Tibial artery (tissue), 4 donors: ENCODE measurements around the gene EIF2B2.

Experiments
- DNase-seq, 2 donors: peaks; one replicate each; pipeline ENCODE4 v3.0.0-alpha.2; 2019
- H3K27ac ChIP-seq, 2 donors: fragments of 200-600 bp; sonication (generic) in 1 of 2; 1 replicate in 1 of 2; 2 replicates in 1 of 2; pipeline ENCODE4 v1.5.1; 2018 to 2019; ENCODE audit warnings: mild to moderate bottlenecking in 1 of 2
- H3K27me3 ChIP-seq, 2 donors: fragments of 200-600 bp; sonication (generic) in 1 of 2; one replicate each; pipeline versions ENCODE4 v1.5.1 to v1.6.0; 2016 to 2019
- H3K36me3 ChIP-seq, 3 donors: fragments of 200-600 bp; sonication (generic) in 2 of 3; one replicate each; pipeline ENCODE4 v1.5.1; 2016 to 2019; ENCODE audit warnings: mild to moderate bottlenecking in 2 of 3
- H3K4me1 ChIP-seq, 4 donors: fragments of 200-600 bp; sonication (generic) in 2 of 4; 1 replicate in 3 of 4; 2 replicates in 1 of 4; pipeline ENCODE4 v1.5.1; 2016 to 2019
- H3K4me3 ChIP-seq, 2 donors: fragments of 200-600 bp; sonication (generic) in 1 of 2; 1 replicate in 1 of 2; 2 replicates in 1 of 2; pipeline ENCODE4 v1.5.1; 2018 to 2019; ENCODE audit warnings: mild to moderate bottlenecking in 2 of 2
- H3K9me3 ChIP-seq, 3 donors: fragments of 200-600 bp; sonication (generic) in 1 of 3; one replicate each; pipeline ENCODE4 v1.5.1; 2016 to 2019
- intact Hi-C: fragments of 100-400 bp; cut with DNase I; formaldehyde crosslinking; loops from one replicate; pipeline ENCODE4 v1.15.0; 2023; ENCODE audit warnings: low total_unique reads
- TF ChIP-seq, protein P1 (sequence below), 2 experiments: fragments of 200-600 bp in 1 of 2; fragments of 450-650 bp in 1 of 2; IDR thresholded peaks; one replicate each; pipeline ENCODE4 v1.5.1; 2017 to 2019; ENCODE audit warnings: antibody characterized with exemption in 2 of 2, mild to moderate bottlenecking in 1 of 2, moderate library complexity in 1 of 2

The EIF2B2 gene

DNA sequence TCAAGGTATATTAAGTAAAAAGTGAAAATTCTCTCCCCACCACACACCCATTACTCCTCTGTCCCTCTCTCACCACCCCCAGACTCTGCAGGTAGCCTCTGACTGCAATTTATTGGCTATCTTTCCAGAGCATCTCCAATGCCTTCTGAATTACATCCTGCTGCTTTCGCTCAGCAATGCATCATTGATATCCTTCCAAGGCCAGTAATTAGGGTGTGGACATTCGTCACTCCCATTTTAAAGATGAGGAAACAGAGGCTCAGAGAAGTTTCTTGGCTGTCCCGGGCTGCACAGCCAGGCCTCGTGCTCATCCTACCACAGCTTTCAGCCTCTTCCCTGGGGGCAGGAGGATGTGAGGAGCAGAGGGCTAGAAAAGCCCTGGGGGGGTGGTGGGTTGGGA, 23.7 kb upstream of the EIF2B2 start:
- peaks cover 5 to 89% (median 71%) of the 10 kb centered on the region in 4 donors for H3K4me1 ChIP-seq
- no peaks in the 10 kb centered on the region for H3K9me3 ChIP-seq
- no peak for DNase-seq
- H3K36me3 ChIP-seq, result no peaks in the 10 kb centered on the region
- intact Hi-C loops, result no loop called here
- TF ChIP-seq, protein P1, sequence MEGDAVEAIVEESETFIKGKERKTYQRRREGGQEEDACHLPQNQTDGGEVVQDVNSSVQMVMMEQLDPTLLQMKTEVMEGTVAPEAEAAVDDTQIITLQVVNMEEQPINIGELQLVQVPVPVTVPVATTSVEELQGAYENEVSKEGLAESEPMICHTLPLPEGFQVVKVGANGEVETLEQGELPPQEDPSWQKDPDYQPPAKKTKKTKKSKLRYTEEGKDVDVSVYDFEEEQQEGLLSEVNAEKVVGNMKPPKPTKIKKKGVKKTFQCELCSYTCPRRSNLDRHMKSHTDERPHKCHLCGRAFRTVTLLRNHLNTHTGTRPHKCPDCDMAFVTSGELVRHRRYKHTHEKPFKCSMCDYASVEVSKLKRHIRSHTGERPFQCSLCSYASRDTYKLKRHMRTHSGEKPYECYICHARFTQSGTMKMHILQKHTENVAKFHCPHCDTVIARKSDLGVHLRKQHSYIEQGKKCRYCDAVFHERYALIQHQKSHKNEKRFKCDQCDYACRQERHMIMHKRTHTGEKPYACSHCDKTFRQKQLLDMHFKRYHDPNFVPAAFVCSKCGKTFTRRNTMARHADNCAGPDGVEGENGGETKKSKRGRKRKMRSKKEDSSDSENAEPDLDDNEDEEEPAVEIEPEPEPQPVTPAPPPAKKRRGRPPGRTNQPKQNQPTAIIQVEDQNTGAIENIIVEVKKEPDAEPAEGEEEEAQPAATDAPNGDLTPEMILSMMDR (IDR thresholded peaks at IDR 0.05), result no peak
- H3K27ac ChIP-seq, result peak overlapping the region; percentile 80 to 94
- peak overlapping the region in 1 of 2 donors; percentile 10 for H3K4me3 ChIP-seq
- H3K27me3 ChIP-seq, result no peaks in the 10 kb centered on the region

DNA sequence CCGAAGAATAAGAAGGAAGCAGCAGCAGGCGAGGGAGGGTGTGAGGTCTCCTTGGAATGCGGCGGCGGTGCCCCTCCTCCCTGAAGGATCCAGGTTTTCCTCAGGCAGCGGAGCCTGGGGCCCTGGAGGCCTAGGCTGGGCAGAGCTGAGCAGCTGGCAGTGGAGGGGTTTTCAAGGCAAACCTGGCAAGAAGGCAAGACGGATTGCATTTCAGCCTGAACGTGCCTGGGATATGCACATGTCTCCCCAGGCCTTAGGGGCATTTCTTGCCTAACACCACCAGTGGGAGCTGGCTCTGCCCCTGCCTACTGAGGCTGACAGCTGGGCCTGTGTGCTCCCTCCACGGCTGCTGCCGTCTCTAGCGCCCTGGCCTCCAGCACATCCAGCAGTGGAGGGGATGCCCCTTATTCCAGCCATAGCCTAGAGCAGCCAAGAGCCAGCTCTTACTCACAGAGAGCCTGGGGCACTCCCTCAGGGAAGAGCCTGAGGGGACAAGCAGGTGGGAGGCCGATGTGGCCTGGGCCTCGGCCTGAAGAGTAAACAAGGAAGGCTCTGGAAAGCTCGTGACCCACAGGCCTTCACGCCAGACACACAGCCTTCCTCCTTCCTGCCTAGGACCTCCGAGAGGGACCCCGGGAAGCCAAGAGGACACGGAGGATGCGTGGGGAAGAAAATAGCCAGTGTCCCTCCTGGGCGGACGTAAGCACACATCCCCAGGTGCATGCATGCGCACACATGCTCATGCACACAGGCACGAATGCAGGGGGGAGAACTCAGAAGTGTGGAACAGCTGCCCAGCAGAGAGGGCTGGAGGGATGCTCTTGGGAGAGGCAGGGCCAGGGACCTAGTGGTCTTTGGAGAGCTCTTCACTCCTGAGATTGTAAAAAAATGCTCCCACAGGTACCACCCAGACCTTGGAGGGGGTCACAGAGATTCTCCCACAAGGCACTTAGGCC, 23.0 kb upstream of the EIF2B2 start:
- Histone ChIP-seq H3K36me3 (no peaks in the 10 kb centered on the region), H3K9me3 (no peaks in the 10 kb centered on the region), H3K27ac (peak overlapping the region; percentile 80 to 94), H3K27me3 (no peaks in the 10 kb centered on the region), H3K4me1 (peaks cover 5 to 91% (median 73%) of the 10 kb centered on the region in 4 donors), H3K4me3 (peak overlapping the region; percentile 47 to 49)
- TF ChIP-seq, protein P1 (IDR thresholded peaks at IDR 0.05), result peak; percentile 23 to 34
- intact Hi-C loops, result loop anchor here (5.0 kb wide), 1 partner anchor 298 kb away; the partner anchor contains the start of gene FOS
- peak; percentile 69 to 93 for DNase-seq

DNA sequence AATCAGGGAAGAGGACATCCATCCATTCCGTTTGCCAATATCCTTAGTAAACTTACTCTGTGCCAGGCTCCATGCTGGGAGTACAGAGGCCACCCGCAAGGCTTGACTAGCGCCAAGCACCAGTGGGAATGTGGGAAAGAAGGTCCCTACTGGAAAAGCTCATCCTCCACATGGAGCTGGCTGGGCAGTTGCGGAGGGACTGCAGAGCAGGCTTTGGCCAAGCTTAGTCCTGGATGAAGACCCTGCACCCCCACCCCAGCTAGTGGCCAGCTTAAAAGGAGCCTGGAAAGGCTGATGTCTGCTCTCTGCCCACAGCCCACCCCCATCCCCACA, 22.4 kb upstream of the EIF2B2 start:
- DNase-seq, result peak in 1 of 2 donors; percentile 73
- intact Hi-C loops, result loop anchor here (5.0 kb wide), 1 partner anchor 297 kb away; the partner anchor contains the start of gene FOS
- TF ChIP-seq, protein P1 (IDR thresholded peaks at IDR 0.05), result no peak
- peaks cover 5 to 91% (median 74%) of the 10 kb centered on the region in 4 donors for H3K4me1 ChIP-seq
- peak overlapping the region; percentile 80 to 94 for H3K27ac ChIP-seq
- H3K27me3 ChIP-seq, result no peaks in the 10 kb centered on the region
- peak overlapping the region; percentile 47 to 49 for H3K4me3 ChIP-seq
- no peaks in the 10 kb centered on the region for H3K9me3 ChIP-seq
- no peaks in the 10 kb centered on the region for H3K36me3 ChIP-seq

DNA sequence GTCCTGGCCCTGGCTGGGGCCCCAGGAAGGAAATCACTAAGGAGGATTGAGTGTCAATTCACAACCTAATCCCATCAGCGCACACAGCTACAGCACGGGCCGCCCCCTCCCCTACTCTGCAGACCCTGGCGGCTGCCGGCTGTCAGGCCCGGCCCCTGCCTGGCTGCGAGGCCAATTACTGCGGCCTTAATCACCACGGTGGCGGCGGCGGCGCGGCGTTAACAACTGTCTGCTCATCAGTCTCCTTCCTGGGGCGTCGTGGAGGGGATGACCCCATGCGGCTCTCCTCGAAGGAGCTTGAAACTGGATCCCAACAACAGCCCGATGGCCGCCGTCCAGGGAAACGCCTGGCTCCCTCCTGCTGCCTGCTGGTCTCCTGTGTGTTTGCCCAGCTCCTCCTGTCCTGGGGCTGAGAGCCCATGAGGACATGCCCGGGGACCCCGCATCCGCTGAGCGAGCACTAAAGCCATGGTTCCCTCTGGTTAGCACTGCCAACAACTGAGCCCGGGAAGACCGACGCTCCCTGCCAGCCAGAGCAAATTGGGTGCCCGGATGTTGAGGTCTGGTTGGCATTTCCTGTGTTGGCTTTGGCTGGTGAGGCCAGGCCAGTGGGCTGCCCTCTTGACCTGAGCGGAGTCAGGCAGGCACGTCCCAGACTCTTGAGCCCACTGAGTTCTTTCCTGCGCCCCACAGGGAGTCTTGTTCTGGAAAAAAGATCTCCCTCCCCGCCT, 21.8 kb upstream of the EIF2B2 start:
- H3K4me1 ChIP-seq, result peaks cover 5 to 92% (median 77%) of the 10 kb centered on the region in 4 donors
- peak overlapping the region; percentile 47 to 49 for H3K4me3 ChIP-seq
- H3K9me3 ChIP-seq, result no peaks in the 10 kb centered on the region
- peak overlapping the region; percentile 80 to 94 for H3K27ac ChIP-seq
- TF ChIP-seq, protein P1 (IDR thresholded peaks at IDR 0.05), result no peak
- intact Hi-C loops, result loop anchor here (5.0 kb wide), 1 partner anchor 296 kb away; the partner anchor contains the start of gene FOS
- no peaks in the 10 kb centered on the region for H3K27me3 ChIP-seq
- no peaks in the 10 kb centered on the region for H3K36me3 ChIP-seq
- DNase-seq, result peak; percentile 80 to 97

DNA sequence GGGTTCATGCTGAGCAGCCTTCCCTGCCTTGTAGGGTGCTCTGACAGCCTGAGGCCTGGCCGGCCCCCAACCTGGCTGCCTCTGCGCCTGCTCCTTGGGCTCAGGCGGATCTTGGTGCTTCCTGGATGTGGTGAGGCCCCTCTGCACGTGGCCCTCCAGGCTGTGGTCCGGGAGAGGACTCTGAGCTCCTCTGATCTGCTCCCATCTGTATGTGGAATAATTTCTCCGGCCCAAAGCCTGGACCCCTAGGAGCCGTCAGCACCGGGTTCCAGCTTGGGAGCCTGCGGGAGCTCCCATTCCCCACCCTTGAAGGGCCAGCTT, 21.3 kb upstream of the EIF2B2 start:
- peak overlapping the region; percentile 80 to 94 for H3K27ac ChIP-seq
- H3K36me3 ChIP-seq, result no peaks in the 10 kb centered on the region
- peak overlapping the region in 1 of 2 donors; percentile 49 for H3K4me3 ChIP-seq
- no peak for DNase-seq
- H3K4me1 ChIP-seq, result peaks cover 5 to 97% (median 80%) of the 10 kb centered on the region in 4 donors
- H3K9me3 ChIP-seq, result no peaks in the 10 kb centered on the region
- intact Hi-C loops, result loop anchor here (5.0 kb wide), 1 partner anchor 296 kb away; the partner anchor contains the start of gene FOS
- H3K27me3 ChIP-seq, result no peaks in the 10 kb centered on the region
- TF ChIP-seq, protein P1 (IDR thresholded peaks at IDR 0.05), result no peak
